ENCODE results near the gene TYW3. TPM values are rescaled to one million over a fixed set of nuclear protein-coding genes. Genes with fewer than 3 reads are reported as not detected.

Gene TYW3
- total and polyA plus RNA-seq, 9 donors, result 11.6 to 30.9 (median 21.7) TPM

DNA sequence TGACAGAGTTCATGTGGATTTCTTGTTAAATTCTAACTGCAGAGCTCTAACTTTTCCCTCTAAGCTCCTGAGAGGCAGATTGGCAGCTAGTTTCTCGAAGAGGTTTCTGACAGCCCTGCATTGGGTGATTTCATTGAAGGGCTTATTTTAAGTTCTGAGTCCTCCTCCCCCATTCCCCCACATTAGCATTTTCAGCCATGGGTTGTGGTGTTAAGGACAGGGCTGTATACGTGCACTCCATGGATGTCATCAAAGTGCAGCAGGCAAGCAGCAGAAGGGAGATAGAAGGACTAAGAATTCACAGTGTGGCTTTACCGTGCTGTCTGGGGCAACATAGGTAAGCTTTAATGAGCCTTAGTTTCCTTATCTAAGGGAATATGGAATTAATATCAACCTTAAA, 19.1 kb upstream of the TYW3 start:
- TF ChIP-seq, protein P1, sequence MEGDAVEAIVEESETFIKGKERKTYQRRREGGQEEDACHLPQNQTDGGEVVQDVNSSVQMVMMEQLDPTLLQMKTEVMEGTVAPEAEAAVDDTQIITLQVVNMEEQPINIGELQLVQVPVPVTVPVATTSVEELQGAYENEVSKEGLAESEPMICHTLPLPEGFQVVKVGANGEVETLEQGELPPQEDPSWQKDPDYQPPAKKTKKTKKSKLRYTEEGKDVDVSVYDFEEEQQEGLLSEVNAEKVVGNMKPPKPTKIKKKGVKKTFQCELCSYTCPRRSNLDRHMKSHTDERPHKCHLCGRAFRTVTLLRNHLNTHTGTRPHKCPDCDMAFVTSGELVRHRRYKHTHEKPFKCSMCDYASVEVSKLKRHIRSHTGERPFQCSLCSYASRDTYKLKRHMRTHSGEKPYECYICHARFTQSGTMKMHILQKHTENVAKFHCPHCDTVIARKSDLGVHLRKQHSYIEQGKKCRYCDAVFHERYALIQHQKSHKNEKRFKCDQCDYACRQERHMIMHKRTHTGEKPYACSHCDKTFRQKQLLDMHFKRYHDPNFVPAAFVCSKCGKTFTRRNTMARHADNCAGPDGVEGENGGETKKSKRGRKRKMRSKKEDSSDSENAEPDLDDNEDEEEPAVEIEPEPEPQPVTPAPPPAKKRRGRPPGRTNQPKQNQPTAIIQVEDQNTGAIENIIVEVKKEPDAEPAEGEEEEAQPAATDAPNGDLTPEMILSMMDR (IDR thresholded peaks at IDR 0.05), result no peak
- no peak for TF ChIP-seq EP300 (IDR thresholded peaks at IDR 0.05)
- TF ChIP-seq POLR2A (IDR thresholded peaks at IDR 0.05), result no peak
- no peak overlapping the region for H3K4me3 ChIP-seq
- no peak overlapping the region for H3K27ac ChIP-seq
- no peaks in the 10 kb centered on the region for H3K9me3 ChIP-seq
- no peak for DNase-seq
- H3K27me3 ChIP-seq, result no peaks in the 10 kb centered on the region
- H3K4me1 ChIP-seq (ENCODE audit: insufficient read depth), result no peaks in the 10 kb centered on the region
- WGBS, 3 donors, result 69 to 79% (median 79%) methylated on average over 3 of the region's 3 CpGs
- no peaks in the 10 kb centered on the region for H3K36me3 ChIP-seq
- intact Hi-C loops (cut with DNase I), result no loop called here

DNA sequence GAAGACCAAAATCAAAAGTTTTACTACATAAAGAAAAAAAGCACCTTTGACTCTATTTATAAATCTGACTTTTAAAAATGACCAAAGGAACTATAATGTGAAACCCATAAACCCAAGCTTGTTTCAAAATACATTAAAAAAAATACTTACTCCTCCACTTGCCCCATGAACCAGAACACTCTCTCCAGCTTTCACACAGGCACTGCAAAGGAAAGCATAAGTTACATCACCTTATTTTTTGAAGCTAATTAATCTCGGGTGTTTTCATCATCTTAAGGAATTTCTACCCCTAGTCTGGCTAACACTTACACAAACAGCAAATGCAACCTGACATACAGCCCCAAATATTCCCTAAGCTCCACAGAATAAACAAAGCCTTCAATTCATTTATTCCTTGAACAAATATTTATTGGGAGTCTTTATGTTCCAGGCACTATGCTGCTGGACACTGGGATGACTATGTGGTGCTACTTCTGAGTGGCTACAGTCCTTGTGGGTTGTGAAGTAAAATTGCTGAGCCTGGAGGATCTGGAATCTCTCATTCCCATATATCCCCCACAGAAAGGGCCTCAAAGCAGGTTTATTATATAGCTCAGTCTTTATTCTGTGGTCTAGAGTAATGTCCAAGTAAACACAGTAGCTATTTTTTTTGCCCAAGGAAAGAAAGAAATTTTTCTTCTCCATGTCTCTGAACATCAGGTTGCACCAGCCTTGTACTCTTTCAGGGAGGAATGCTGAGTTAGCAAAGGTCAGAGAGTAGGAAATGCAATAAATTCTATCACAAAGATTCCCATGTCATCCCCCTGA, 18.3 kb upstream of the TYW3 start:
- no peaks in the 10 kb centered on the region for H3K4me1 ChIP-seq (ENCODE audit: insufficient read depth)
- H3K27ac ChIP-seq, result no peak overlapping the region
- H3K27me3 ChIP-seq, result no peaks in the 10 kb centered on the region
- no peak overlapping the region for H3K4me3 ChIP-seq
- TF ChIP-seq POLR2A (IDR thresholded peaks at IDR 0.05) (no peak), EP300 (IDR thresholded peaks at IDR 0.05) (no peak)
- TF ChIP-seq, protein P1 (IDR thresholded peaks at IDR 0.05), result no peak
- H3K9me3 ChIP-seq, result no peaks in the 10 kb centered on the region
- DNase-seq, result no peak
- H3K36me3 ChIP-seq, result no peaks in the 10 kb centered on the region
- 32 to 44% (median 43%) methylated on average over 1 of the region's 1 CpG for WGBS, 3 donors
- intact Hi-C loops (cut with DNase I), result no loop called here

DNA sequence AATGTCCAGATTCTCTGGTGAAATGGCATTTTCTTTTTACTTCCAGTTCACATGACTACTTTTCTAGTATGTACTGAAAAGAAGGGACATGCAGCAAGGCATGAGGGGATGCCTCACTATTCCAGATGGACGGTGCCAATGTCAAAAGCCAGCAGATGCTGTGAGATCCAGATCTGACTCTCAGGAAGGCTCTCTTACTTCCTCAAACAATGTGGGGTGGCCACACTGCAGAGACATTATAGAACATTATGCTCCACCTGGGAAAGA, 17.8 kb upstream of the TYW3 start:
- Histone ChIP-seq H3K27ac (no peak overlapping the region), H3K4me3 (no peak overlapping the region), H3K4me1 (ENCODE audit: insufficient read depth) (no peaks in the 10 kb centered on the region), H3K9me3 (no peaks in the 10 kb centered on the region), H3K36me3 (no peaks in the 10 kb centered on the region), H3K27me3 (no peaks in the 10 kb centered on the region)
- intact Hi-C loops (cut with DNase I), result no loop called here
- no peak for DNase-seq
- 84 to 93% (median 88%) methylated on average over 1 of the region's 1 CpG for whole genome bisulfite sequencing, 3 donors
- no peak for TF ChIP-seq POLR2A (IDR thresholded peaks at IDR 0.05)
- TF ChIP-seq EP300 (IDR thresholded peaks at IDR 0.05), result no peak
- TF ChIP-seq, protein P1 (IDR thresholded peaks at IDR 0.05), result no peak

DNA sequence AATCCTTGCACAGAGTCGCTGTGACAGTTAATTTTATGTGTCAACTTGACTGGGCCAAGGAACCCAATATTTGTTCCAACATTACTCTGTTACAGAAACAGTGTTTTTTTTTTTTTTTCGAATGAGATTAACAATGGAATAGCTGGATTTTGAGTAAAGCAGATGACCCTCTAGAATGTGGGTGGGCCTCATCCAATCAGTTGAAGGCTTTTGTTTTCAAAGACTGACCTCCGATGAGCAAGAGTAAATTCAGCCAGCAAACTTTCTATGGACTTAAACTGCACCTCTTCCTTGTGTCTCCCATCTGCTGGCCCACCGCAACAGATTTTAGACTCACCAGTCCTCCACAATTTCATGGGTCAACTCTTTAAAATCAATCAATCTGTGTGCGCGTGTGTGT, 17.1 kb upstream of the TYW3 start:
- TF ChIP-seq, protein P1 (IDR thresholded peaks at IDR 0.05), result no peak
- no peak for TF ChIP-seq EP300 (IDR thresholded peaks at IDR 0.05)
- no peak for TF ChIP-seq POLR2A (IDR thresholded peaks at IDR 0.05)
- intact Hi-C loops (cut with DNase I), result no loop called here
- H3K4me1 ChIP-seq (ENCODE audit: insufficient read depth), result no peaks in the 10 kb centered on the region
- no peak overlapping the region for H3K4me3 ChIP-seq
- DNase-seq, result no peak
- H3K9me3 ChIP-seq, result no peaks in the 10 kb centered on the region
- H3K36me3 ChIP-seq, result no peaks in the 10 kb centered on the region
- H3K27ac ChIP-seq, result no peak overlapping the region
- WGBS, 3 donors, result 77 to 94% (median 84%) methylated on average over 6 of the region's 6 CpGs
- no peaks in the 10 kb centered on the region for H3K27me3 ChIP-seq

All from ovary (tissue), 9 donors.